GM19397 (cell line): ENCODE results near the gene FAT4.

Experiments
- ATAC-seq: cut with Tn5 transposase; IDR thresholded peaks from one replicate; pipeline ENCODE4 v1.9.1; 2021; ENCODE audit warnings: mild to moderate bottlenecking, moderate library complexity; ENCODE audit not compliant: unreplicated experiment

Gene FAT4

GRCh38 chr4:125315576-125316400 is 1.0 kb downstream of the FAT4 start:
- peak; percentile 14 for ATAC-seq

GRCh38 chr4:125316401-125316790 is 1.6 kb downstream of the FAT4 start:
- no peak for ATAC-seq

GRCh38 chr4:125316791-125317524 is 2.2 kb downstream of the FAT4 start:
- no peak for ATAC-seq

- no peak for ATAC-seq
Measured at GRCh38 chr4:125317525-125317877, 2.7 kb downstream of the FAT4 start.

GRCh38 chr4:125319311-125319710 is 4.6 kb downstream of the FAT4 start:
- no peak for ATAC-seq

- no peak for ATAC-seq
Measured at GRCh38 chr4:125321709-125322365, 7.1 kb downstream of the FAT4 start.

- no peak for ATAC-seq
Measured at GRCh38 chr4:125322366-125322730, 7.6 kb downstream of the FAT4 start.

- no peak for ATAC-seq
Measured at GRCh38 chr4:125323654-125324053, 8.9 kb downstream of the FAT4 start.

- ATAC-seq, result no peak
Measured at GRCh38 chr4:125325733-125326132, 11.0 kb downstream of the FAT4 start.

GRCh38 chr4:125331116-125331515 is 16.4 kb downstream of the FAT4 start:
- no peak for ATAC-seq

GRCh38 chr4:125334926-125335325 is 20.2 kb downstream of the FAT4 start:
- no peak for ATAC-seq

GRCh38 chr4:125338814-125339213 is 24.1 kb downstream of the FAT4 start:
- ATAC-seq, result no peak

- ATAC-seq, result no peak
Measured at GRCh38 chr4:125344198-125344597, 29.4 kb downstream of the FAT4 start.

GRCh38 chr4:125346616-125347015 is 31.9 kb downstream of the FAT4 start:
- no peak for ATAC-seq

- ATAC-seq, result no peak
Measured at GRCh38 chr4:125350470-125351135, 35.8 kb downstream of the FAT4 start.

- no peak for ATAC-seq
Measured at GRCh38 chr4:125352521-125352920, 37.8 kb downstream of the FAT4 start.

- no peak for ATAC-seq
Measured at GRCh38 chr4:125353131-125353530, 38.4 kb downstream of the FAT4 start.

- ATAC-seq, result no peak
Measured at GRCh38 chr4:125355791-125356190, 41.0 kb downstream of the FAT4 start.

- ATAC-seq, result no peak
Measured at GRCh38 chr4:125357675-125358074, 42.9 kb downstream of the FAT4 start.

GRCh38 chr4:125358453-125358852 is 43.7 kb downstream of the FAT4 start:
- ATAC-seq, result no peak

- no peak for ATAC-seq
Measured at GRCh38 chr4:125359363-125359762, 44.6 kb downstream of the FAT4 start.
